ENCODE measurements around the gene PTH1R.

The PTH1R gene

GRCh38 chr3:46906471-46907058 lies 29.0 kb downstream of the PTH1R start:
- H3K36me3 ChIP-seq (ENCODE audit: insufficient read depth, low read length): no peaks in the 10 kb centered on the region
- no peak for DNase-seq
- H3K4me1 ChIP-seq (ENCODE audit: insufficient read depth, low read length): no peaks in the 10 kb centered on the region
- no peak overlapping the region for H2AFZ ChIP-seq (ENCODE audit: low read depth, low read length)
- no peaks in the 10 kb centered on the region for H3K79me2 ChIP-seq (ENCODE audit: insufficient read depth, low read length)
- no peak overlapping the region for H3K27ac ChIP-seq (ENCODE audit: low read length)
- H3K4me2 ChIP-seq (ENCODE audit: insufficient read depth, low read length): no peak overlapping the region
- H3K27me3 ChIP-seq (ENCODE audit: insufficient read depth, low read length, poor library complexity): no peaks in the 10 kb centered on the region
- H4K20me1 ChIP-seq (ENCODE audit: insufficient read depth, low read length): no peaks in the 10 kb centered on the region; the same call in 1 of the 2 replicates
- ATAC-seq (ENCODE audit: insufficient read depth, low read depth): no peak
- H3K9me3 ChIP-seq (ENCODE audit: insufficient read depth, low read length, severe bottlenecking): no peaks in the 10 kb centered on the region
- H3K4me3 ChIP-seq (ENCODE audit: low read depth in 1 of 2, low read length in 2 of 2): no peak overlapping the region
- H3K9ac ChIP-seq (ENCODE audit: low read depth, low read length): no peak overlapping the region
- TF ChIP-seq EZH2 (IDR thresholded peaks at IDR 0.05; ENCODE audit: borderline replicate concordance, low read depth, low read length, severe bottlenecking) (no peak), CTCF (IDR thresholded peaks at IDR 0.05; ENCODE audit: borderline replicate concordance, extremely low read depth, low read length, poor library complexity, severe bottlenecking) (no peak)

GRCh38 chr3:46907271-46907670 lies 29.8 kb downstream of the PTH1R start:
- no peak overlapping the region for H3K9ac ChIP-seq (ENCODE audit: low read depth, low read length)
- H3K79me2 ChIP-seq (ENCODE audit: insufficient read depth, low read length): no peaks in the 10 kb centered on the region
- no peak overlapping the region for H3K27ac ChIP-seq (ENCODE audit: low read length)
- ATAC-seq (ENCODE audit: insufficient read depth, low read depth) (no peak), DNase-seq (no peak)
- H3K4me1 ChIP-seq (ENCODE audit: insufficient read depth, low read length): no peaks in the 10 kb centered on the region
- no peaks in the 10 kb centered on the region for H3K36me3 ChIP-seq (ENCODE audit: insufficient read depth, low read length)
- no peaks in the 10 kb centered on the region for H3K9me3 ChIP-seq (ENCODE audit: insufficient read depth, low read length, severe bottlenecking)
- H2AFZ ChIP-seq (ENCODE audit: low read depth, low read length): no peak overlapping the region
- H3K27me3 ChIP-seq (ENCODE audit: insufficient read depth, low read length, poor library complexity): no peaks in the 10 kb centered on the region
- no peak overlapping the region for H3K4me3 ChIP-seq (ENCODE audit: low read depth in 1 of 2, low read length in 2 of 2)
- H3K4me2 ChIP-seq (ENCODE audit: insufficient read depth, low read length): no peak overlapping the region
- no peaks in the 10 kb centered on the region; the same call in 1 of the 2 replicates for H4K20me1 ChIP-seq (ENCODE audit: insufficient read depth, low read length)
- TF ChIP-seq EZH2 (IDR thresholded peaks at IDR 0.05; ENCODE audit: borderline replicate concordance, low read depth, low read length, severe bottlenecking): no peak
- TF ChIP-seq CTCF (IDR thresholded peaks at IDR 0.05; ENCODE audit: borderline replicate concordance, extremely low read depth, low read length, poor library complexity, severe bottlenecking): no peak

- Histone ChIP-seq H3K27ac (ENCODE audit: low read length) (no peak overlapping the region), H3K36me3 (ENCODE audit: insufficient read depth, low read length) (no peaks in the 10 kb centered on the region), H2AFZ (ENCODE audit: low read depth, low read length) (no peak overlapping the region), H3K9ac (ENCODE audit: low read depth, low read length) (no peak overlapping the region), H3K27me3 (ENCODE audit: insufficient read depth, low read length, poor library complexity) (no peaks in the 10 kb centered on the region), H4K20me1 (ENCODE audit: insufficient read depth, low read length) (no peaks in the 10 kb centered on the region; the same call in 1 of the 2 replicates), H3K4me1 (ENCODE audit: insufficient read depth, low read length) (no peaks in the 10 kb centered on the region), H3K4me2 (ENCODE audit: insufficient read depth, low read length) (no peak overlapping the region), H3K9me3 (ENCODE audit: insufficient read depth, low read length, severe bottlenecking) (no peaks in the 10 kb centered on the region), H3K79me2 (ENCODE audit: insufficient read depth, low read length) (no peaks in the 10 kb centered on the region), H3K4me3 (ENCODE audit: low read depth in 1 of 2, low read length in 2 of 2) (no peak overlapping the region)
- TF ChIP-seq EZH2 (IDR thresholded peaks at IDR 0.05; ENCODE audit: borderline replicate concordance, low read depth, low read length, severe bottlenecking): no peak
- no peak for TF ChIP-seq CTCF (IDR thresholded peaks at IDR 0.05; ENCODE audit: borderline replicate concordance, extremely low read depth, low read length, poor library complexity, severe bottlenecking)
- no peak for DNase-seq
- ATAC-seq (ENCODE audit: insufficient read depth, low read depth): no peak
Measured at GRCh38 chr3:46907960-46908293, 30.4 kb downstream of the PTH1R start.
